Left ventricle myocardium inferior (tissue), 1 donor: ENCODE results near the gene CASP10. TPM values are rescaled to one million over a fixed set of nuclear protein-coding genes. Genes with fewer than 3 reads are reported as not detected.

Experiments
- DNase-seq: peaks from one replicate; pipeline ENCODE4 v3.0.0-alpha.2; 2020
- H3K27ac ChIP-seq: fragments of 200-600 bp; replicated peaks from 2 replicates; pipeline ENCODE4 v1.8.0; 2021
- H3K27me3 ChIP-seq: fragments of 200-600 bp; 2 replicates; pipeline ENCODE4 v1.8.0; 2021; ENCODE audit warnings: low read depth
- H3K36me3 ChIP-seq: fragments of 200-600 bp; 2 replicates; pipeline ENCODE4 v1.8.0; 2021
- H3K4me1 ChIP-seq: fragments of 200-600 bp; 2 replicates; pipeline ENCODE4 v1.8.0; 2021
- H3K4me3 ChIP-seq: fragments of 200-600 bp; 2 replicates; pipeline ENCODE4 v1.8.0; 2021; ENCODE audit warnings: mild to moderate bottlenecking, moderate library complexity
- H3K9me3 ChIP-seq: fragments of 200-600 bp; replicated peaks from 2 replicates; pipeline ENCODE4 v1.8.0; 2021
- CTCF ChIP-seq: fragments of 200-600 bp; IDR thresholded peaks from 2 replicates; pipeline ENCODE4 v1.8.0; 2021; ENCODE audit warnings: antibody characterized with exemption, mild to moderate bottlenecking, borderline replicate concordance
- intact Hi-C: fragments of 100-400 bp; cut with micrococcal nuclease; formaldehyde crosslinking; loops from one replicate; pipeline ENCODE4 v1.11.0; 2022
- total RNA-seq: library from RNA; stranded (reverse); fragmentation: NEBNext Ultra II Directional; extraction: Animal tissue kit (Norgen Biotek cat#: 25700); gene quantifications from one replicate; pipeline ENCODE4 v1.2.1, GENCODE V29; 2021
- donor health status: DM: no; HTN: yes; CAD: no; lungs with severe emphysema.

CASP10 gene
- total RNA-seq, 1 donor from 2014 or later, result 5.4 TPM

GRCh38 chr2:201269764-201270163 lies 86.8 kb downstream of the CASP10 start:
- Histone ChIP-seq H3K9me3 (no peaks in the 10 kb centered on the region), H3K4me1 (peaks cover 1% of the 10 kb centered on the region), H3K27me3 (no peaks in the 10 kb centered on the region), H3K4me3 (no peak overlapping the region), H3K27ac (no peak overlapping the region), H3K36me3 (peaks cover 30% of the 10 kb centered on the region)
- no peak for TF ChIP-seq CTCF
- intact Hi-C loops, result no loop called here
- no peak for DNase-seq

DNA sequence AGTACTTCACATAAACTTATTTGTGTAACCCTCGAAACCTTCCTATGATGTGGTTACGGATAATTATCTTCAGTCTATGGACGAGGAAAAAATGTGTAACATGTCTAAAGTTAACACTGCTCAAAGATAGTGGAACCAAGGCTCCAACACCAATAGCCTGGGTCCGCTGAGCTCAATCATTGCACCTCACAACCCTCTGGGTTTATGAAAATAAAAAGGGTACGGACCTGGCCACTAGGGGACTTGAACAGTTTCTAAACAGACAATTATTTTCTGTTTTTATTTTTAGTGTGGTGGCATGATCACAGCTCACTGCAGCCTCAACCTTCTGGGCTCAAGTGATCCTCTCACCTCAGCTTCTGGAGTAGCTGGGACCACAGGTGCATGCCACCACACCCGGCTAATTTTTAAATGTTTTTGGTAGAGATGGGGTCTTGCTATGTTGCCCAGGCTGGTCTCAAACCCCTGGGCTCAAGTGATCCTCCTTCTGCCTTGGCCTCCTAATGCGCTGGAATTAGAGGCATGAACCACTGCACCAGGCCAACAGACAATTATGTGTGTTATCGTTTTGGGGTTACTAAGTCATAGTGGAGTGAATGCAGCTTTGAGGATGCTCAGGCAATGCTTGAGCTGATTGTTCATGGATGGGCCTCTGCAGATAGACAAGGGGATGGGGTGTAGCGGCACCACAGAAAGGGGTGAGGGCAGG lies 87.5 kb downstream of the CASP10 start:
- H3K36me3 ChIP-seq, result peaks cover 34% of the 10 kb centered on the region
- no peaks in the 10 kb centered on the region for H3K9me3 ChIP-seq
- DNase-seq, result no peak
- no peaks in the 10 kb centered on the region for H3K4me1 ChIP-seq
- H3K4me3 ChIP-seq, result no peak overlapping the region
- no peaks in the 10 kb centered on the region for H3K27me3 ChIP-seq
- intact Hi-C loops, result no loop called here
- TF ChIP-seq CTCF, result no peak
- no peak overlapping the region for H3K27ac ChIP-seq

- TF ChIP-seq CTCF, result no peak
- H3K4me3 ChIP-seq, result no peak overlapping the region
- no peak for DNase-seq
- H3K9me3 ChIP-seq, result no peaks in the 10 kb centered on the region
- H3K36me3 ChIP-seq, result peaks cover 32% of the 10 kb centered on the region
- no peaks in the 10 kb centered on the region for H3K4me1 ChIP-seq
- H3K27me3 ChIP-seq, result no peaks in the 10 kb centered on the region
- intact Hi-C loops, result no loop called here
- no peak overlapping the region for H3K27ac ChIP-seq
Observed at GRCh38 chr2:201271917-201272316, 89.0 kb downstream of the CASP10 start.

- no peak overlapping the region for H3K27ac ChIP-seq
- intact Hi-C loops, result no loop called here
- peaks cover 43% of the 10 kb centered on the region for H3K36me3 ChIP-seq
- no peaks in the 10 kb centered on the region for H3K4me1 ChIP-seq
- DNase-seq, result no peak
- no peak overlapping the region for H3K4me3 ChIP-seq
- TF ChIP-seq CTCF, result no peak
- H3K9me3 ChIP-seq, result no peaks in the 10 kb centered on the region
- H3K27me3 ChIP-seq, result no peaks in the 10 kb centered on the region
Observed at GRCh38 chr2:201273330-201273983, 90.5 kb downstream of the CASP10 start.

- no peak for DNase-seq
- Histone ChIP-seq H3K36me3 (peaks cover 52% of the 10 kb centered on the region), H3K27ac (no peak overlapping the region), H3K9me3 (no peaks in the 10 kb centered on the region), H3K4me1 (no peaks in the 10 kb centered on the region), H3K27me3 (no peaks in the 10 kb centered on the region), H3K4me3 (no peak overlapping the region)
- TF ChIP-seq CTCF, result no peak
- intact Hi-C loops, result no loop called here
Observed at GRCh38 chr2:201275069-201275468, 92.1 kb downstream of the CASP10 start.
